ENCODE data around the gene ENTPD2.
"Not testable (repeated sequence)": the region's sequence is repeated elsewhere in the genome, so short reads cannot be mapped to it uniquely, and the experiment has no call there.

Gene ENTPD2

GRCh38 chr9:137063311-137064026 is 9.6 kb upstream of the ENTPD2 start:
- no peak for DNase-seq

- not testable (repeated sequence) for DNase-seq
These were observed 8.9 kb upstream of the ENTPD2 start for GRCh38 chr9:137062798-137063197.

DNA sequence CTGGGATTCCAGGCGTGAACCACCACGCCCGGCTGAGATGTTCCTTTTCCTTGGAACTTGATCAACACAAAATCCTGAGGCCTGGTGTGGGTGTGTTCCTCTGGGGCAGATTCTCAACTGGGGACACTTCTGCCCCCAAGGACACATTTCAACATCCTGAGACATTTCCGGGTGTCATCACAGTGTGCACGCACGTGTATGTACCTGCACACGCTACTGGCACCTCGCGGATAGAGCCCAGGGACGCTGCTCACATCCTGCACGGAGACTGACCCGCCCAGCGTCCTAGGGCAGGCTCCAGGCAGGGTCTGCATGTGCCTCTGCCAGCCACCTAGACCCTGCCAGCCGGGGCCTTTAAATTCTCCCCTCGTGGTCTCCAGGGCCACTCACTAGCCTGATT is 8.5 kb upstream of the ENTPD2 start:
- no peak for DNase-seq

GRCh38 chr9:137058521-137059234 is 4.8 kb upstream of the ENTPD2 start:
- peak; percentile 59 to 60 for DNase-seq

- DNase-seq: peak; percentile 55 to 72
These were observed 3.7 kb upstream of the ENTPD2 start for GRCh38 chr9:137057545-137057944.

DNA sequence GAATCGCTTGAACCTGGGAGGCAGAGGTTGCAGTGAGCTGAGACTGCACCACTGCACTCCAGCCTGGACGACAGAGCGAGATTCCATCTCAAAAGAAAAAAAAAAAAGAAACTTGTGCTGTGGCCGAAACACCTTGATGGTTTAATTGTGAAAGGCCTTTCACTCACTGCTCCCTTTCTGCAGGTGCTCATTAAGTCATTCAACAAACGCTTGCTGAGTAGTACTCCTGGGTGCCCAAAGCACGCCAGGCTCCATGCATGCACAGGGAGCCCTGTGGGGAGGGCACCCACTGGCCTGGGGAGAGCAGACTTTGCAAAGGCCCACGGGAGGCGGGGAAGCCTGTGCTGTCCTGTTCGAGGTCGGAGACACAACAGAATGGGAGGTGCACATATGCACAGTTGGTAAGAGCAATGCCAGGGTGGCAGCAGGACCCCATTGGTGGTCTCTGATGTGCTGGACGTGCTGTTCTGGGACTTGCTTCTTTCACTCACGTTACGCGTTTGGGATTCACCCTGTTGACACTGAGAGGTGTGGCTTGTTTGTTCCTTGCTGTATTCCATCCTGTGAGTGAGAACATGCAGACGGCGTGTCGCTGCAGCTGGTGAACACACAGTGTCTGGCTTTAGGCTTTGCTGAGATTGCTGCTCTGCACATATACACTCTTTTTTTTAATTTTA is 3.0 kb upstream of the ENTPD2 start:
- peak in 1 of 2 experiments; percentile 39 for DNase-seq

- DNase-seq: peak in 1 of 2 experiments; percentile 29
These were observed 1.8 kb upstream of the ENTPD2 start for GRCh38 chr9:137055385-137056364.

DNA sequence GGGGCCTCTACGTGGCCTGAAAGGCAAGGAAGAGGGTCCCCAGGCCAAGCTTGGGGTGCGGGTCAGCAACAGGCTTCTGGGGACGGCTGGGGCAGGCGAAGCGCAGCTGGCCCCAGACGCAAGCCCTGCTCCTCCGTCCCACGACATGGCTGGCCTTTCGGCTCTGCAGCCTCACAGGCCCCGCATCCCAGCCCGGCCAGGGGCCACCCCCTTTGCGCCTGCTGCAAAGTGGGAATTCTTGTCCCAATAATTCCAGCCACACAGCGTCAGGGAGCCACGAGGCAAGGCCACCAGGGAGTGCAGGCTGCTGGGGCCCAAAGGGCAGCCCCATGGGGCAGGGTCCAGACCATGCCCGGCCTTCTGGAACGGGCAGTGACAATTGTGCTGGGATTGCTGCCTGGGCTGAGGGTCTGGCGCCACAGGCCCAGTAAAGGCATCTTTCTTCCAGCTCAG is 1.1 kb upstream of the ENTPD2 start:
- no peak for DNase-seq

DNA sequence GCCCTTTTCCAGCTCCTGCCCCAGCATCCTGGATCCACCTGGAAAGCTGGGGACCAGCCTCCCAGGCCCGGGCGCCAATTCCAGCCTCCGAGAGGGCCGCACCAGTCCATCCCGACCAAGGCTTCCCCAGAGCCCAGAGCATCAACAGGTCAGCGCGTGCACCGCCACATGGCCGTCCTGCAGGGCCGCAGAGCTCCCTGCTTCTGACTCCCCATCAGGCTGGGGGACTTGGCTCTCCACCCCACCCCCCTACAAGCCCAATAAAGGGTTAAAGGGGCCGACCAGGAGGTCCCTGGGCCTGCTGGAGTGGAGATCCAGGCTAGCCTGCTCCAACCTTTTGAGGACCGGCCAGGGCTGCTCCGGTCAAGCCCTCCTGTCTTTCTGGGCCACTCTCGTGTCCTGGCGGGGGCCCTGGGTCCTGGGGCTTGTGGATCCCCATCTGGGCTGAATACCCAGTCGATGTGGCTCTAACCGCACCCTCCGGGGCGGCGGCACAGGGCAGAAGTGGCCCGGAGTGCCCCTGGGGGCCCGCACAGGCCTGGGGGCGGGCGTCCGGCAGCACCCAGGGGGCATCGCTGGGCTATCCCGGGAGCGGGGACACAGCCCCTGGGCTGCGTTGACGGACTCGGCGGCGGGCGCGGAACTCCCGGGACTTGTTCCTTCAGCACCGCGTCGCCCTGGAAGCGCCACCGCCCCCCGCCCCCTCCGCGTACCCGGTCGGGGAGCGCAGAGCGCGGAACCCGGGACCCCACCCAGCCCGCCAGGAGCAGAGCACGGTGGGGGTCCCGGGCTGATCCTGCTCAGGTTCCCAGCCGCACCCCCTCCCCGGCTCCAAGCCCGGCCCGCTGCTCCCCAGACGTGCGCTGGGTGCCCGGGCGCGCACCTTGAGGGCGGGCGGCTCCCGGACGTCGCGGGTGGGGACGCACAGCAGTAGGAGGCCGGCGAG is 590 bp downstream of the ENTPD2 start:
- DNase-seq: no peak

DNA sequence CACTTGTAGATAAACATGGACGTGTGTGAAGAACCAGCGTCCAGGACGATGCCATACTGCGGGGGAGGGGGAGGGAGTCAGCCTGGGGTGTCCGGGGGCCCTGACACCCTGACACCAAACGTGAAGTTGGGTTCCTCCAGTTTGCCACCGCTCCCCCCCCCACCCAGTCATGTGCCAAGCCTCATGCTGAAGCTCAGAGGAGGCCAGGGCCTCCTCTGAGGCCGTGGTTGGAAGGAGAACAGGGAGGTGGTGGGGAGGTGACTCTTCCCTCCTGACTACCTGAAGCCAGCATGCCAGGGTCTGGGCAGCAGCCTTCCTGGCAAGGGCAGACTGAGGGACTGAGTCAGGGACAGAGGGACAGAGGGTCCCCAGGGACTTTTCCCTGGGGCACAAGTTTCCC is 1.6 kb downstream of the ENTPD2 start:
- DNase-seq: no peak

DNA sequence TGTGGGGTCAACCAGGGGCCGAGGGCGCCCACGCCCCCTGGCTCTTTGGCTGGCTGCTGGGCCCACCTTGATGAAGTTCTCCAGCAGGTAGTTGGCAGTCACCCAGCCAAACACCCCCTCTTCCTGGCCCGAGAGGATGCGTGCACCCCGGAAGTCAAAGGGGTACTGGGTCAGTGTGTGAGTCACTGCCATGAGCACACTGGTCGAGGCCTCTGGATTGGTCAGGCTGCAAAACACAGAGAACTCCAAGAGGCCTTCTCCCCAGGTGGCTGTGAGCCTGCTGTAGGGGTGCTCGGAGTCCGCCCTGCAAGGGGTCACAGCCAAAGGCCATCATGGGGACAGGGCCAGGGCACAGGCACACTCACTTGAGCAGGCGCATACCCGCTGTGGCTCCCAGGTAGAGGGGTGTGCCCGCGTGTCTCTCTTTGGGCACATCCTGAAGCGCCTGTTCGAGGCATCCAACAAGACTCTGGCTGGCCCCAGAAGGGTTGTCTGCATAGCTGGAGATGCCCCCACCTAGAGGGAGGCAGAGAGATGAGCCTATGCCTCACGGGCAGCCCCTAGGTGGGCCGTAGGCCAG is 2.6 kb downstream of the ENTPD2 start:
- no peak for DNase-seq

DNA sequence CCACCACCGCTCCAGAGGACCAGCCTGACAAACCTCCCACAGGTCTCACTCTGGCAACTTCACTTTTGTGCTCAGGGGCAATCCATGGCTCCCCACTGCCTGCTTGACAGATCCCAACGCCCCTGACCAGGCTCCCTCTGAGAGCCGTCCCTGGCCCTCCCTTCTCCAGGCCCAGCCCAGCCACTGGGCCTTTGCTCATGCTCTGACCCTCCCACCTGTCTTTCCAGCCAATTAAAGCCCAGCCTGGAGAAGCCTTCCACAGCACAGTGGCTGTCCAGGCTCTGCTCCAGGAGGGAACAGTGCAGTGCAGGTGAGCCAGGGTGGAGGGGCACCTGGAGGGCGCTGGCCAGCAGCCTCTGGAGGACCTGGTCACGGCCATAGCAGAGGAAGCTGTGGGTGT is 3.3 kb downstream of the ENTPD2 start:
- DNase-seq: no peak

- DNase-seq: peak; percentile 46 to 77
These were observed 4.1 kb downstream of the ENTPD2 start for GRCh38 chr9:137049544-137050449.

- DNase-seq: peak in 1 of 2 experiments; percentile 15
These were observed 5.0 kb downstream of the ENTPD2 start for GRCh38 chr9:137048655-137049543.

DNA sequence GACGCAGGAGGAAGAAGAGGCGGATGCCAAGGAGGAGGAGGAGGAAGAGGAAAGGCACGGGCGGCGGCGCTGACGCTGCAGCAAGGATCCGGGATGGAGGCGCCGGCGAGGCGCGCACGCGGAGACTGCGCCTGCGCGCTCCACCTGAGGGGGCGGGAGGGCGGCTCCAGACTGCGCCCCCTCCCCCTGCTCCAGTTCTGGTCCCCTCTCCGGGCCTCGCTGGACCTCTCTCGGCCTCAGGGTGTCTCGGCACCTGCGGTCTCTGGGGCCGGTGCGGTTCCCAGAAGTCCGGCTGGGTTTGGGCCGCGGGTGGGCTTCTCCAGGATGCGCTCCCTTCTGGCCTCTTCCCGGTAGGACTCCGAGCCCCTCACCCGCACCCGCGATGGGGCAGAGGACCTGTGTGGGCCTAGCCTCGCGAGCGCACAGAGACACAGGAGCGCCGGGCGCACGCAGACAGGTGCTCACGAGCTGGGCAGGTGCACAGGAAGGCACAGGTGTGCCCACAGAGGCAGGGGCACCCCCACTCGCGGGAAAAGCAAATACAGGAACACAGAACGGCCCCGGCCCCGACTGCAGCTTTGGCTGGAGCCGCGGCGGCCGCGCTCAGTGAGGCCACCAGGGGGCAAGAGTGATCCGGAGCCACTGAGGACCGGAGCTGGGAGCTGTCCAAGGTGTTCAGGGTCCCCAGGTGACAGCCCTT is 7.6 kb downstream of the ENTPD2 start, which contains the start of gene NPDC1:
Gene NPDC1, minus strand, starts transcription at position 90 of the 700 bp plus-strand sequence. CDS start 188 bp downstream, outside the sequence.
- DNase-seq: peak; percentile 54 to 71

- DNase-seq: peak in 1 of 2 experiments; percentile 45
These were observed 8.4 kb downstream of the ENTPD2 start for GRCh38 chr9:137045294-137046087.
